NCI-H345 treated with DMSO at 0.1 percent for 48 hours (cell line): ENCODE results near the gene CHTF8.

Source experiments
- DNase-seq: peaks from one replicate; lab custom pipeline; 2025; ENCODE audit not compliant: unreplicated experiment; lab: John Stamatoyannopoulos, UW

The CHTF8 gene

GRCh38 chr16:69088684-69089083 lies 43.7 kb downstream of the CHTF8 start:
- no peak for DNase-seq

- no peak for DNase-seq
Observed at GRCh38 chr16:69087161-69087581, 45.2 kb downstream of the CHTF8 start.

- DNase-seq = no peak
Observed at GRCh38 chr16:69085032-69085695, 47.2 kb downstream of the CHTF8 start.

- no peak for DNase-seq
Observed at GRCh38 chr16:69084289-69084688, 48.1 kb downstream of the CHTF8 start.

GRCh38 chr16:69083306-69083941 lies 49.0 kb downstream of the CHTF8 start:
- DNase-seq = no peak

GRCh38 chr16:69079697-69080096 lies 52.7 kb downstream of the CHTF8 start:
- no peak for DNase-seq

- no peak for DNase-seq
Observed at GRCh38 chr16:69078073-69078472, 54.3 kb downstream of the CHTF8 start.

- no peak for DNase-seq
Observed at GRCh38 chr16:69077251-69077650, 55.1 kb downstream of the CHTF8 start.

GRCh38 chr16:69073181-69073702 lies 59.1 kb downstream of the CHTF8 start:
- no peak for DNase-seq

GRCh38 chr16:69072640-69072974 lies 59.8 kb downstream of the CHTF8 start:
- DNase-seq = no peak

- DNase-seq = no peak
Observed at GRCh38 chr16:69071036-69071435, 61.4 kb downstream of the CHTF8 start.

- DNase-seq = no peak
Observed at GRCh38 chr16:69069504-69069903, 62.9 kb downstream of the CHTF8 start.
